HG03521 (cell line): ENCODE results near the gene NKIRAS2.

ENCODE experiments used
- ATAC-seq: cut with Tn5 transposase; IDR thresholded peaks from one replicate; pipeline ENCODE4 v1.9.1; 2021; ENCODE audit warnings: mild to moderate bottlenecking, moderate library complexity; ENCODE audit not compliant: unreplicated experiment

The NKIRAS2 gene

GRCh38 chr17:42053731-42054500 is 34.0 kb downstream of the NKIRAS2 start:
- no peak for ATAC-seq

GRCh38 chr17:42055027-42055426 is 35.1 kb downstream of the NKIRAS2 start:
- no peak for ATAC-seq

GRCh38 chr17:42055496-42055895 is 35.6 kb downstream of the NKIRAS2 start:
- no peak for ATAC-seq

GRCh38 chr17:42056635-42057034 is 36.7 kb downstream of the NKIRAS2 start:
- no peak for ATAC-seq

GRCh38 chr17:42058063-42058462 is 38.2 kb downstream of the NKIRAS2 start:
- ATAC-seq = no peak

- ATAC-seq = no peak
Observed at GRCh38 chr17:42059815-42060214, 39.9 kb downstream of the NKIRAS2 start.

- ATAC-seq = no peak
Observed at GRCh38 chr17:42060231-42060630, 40.3 kb downstream of the NKIRAS2 start.

GRCh38 chr17:42061646-42062487 is 42.0 kb downstream of the NKIRAS2 start:
- ATAC-seq = no peak

- ATAC-seq = no peak
Observed at GRCh38 chr17:42062681-42063080, 42.8 kb downstream of the NKIRAS2 start.

- ATAC-seq = no peak
Observed at GRCh38 chr17:42065201-42065600, 45.3 kb downstream of the NKIRAS2 start.

- ATAC-seq = no peak
Observed at GRCh38 chr17:42067371-42068091, 47.6 kb downstream of the NKIRAS2 start.

- ATAC-seq = no peak
Observed at GRCh38 chr17:42068979-42069378, 49.1 kb downstream of the NKIRAS2 start.

GRCh38 chr17:42071810-42072209 is 51.9 kb downstream of the NKIRAS2 start:
- ATAC-seq = no peak

GRCh38 chr17:42072323-42073187 is 52.7 kb downstream of the NKIRAS2 start:
- ATAC-seq = no peak
